HG02981 (cell line): ENCODE data around the gene BCCIP.

Source experiments
- ATAC-seq: cut with Tn5 transposase; IDR thresholded peaks from one replicate; pipeline ENCODE4 v1.9.1; 2021; ENCODE audit warnings: mild to moderate bottlenecking, moderate library complexity; ENCODE audit not compliant: unreplicated experiment

The BCCIP gene

GRCh38 chr10:125843603-125844329 is 20.4 kb downstream of the BCCIP start:
- ATAC-seq: no peak

GRCh38 chr10:125844751-125845221 is 21.4 kb downstream of the BCCIP start:
- no peak for ATAC-seq

GRCh38 chr10:125845617-125846016 is 22.3 kb downstream of the BCCIP start:
- ATAC-seq: no peak

- peak; percentile 58 for ATAC-seq
Observed at GRCh38 chr10:125846894-125847293, 23.5 kb downstream of the BCCIP start.

- ATAC-seq: no peak
Observed at GRCh38 chr10:125848371-125848770, 25.0 kb downstream of the BCCIP start.

- ATAC-seq: no peak
Observed at GRCh38 chr10:125848857-125849256, 25.5 kb downstream of the BCCIP start.

GRCh38 chr10:125849448-125849847 is 26.1 kb downstream of the BCCIP start:
- no peak for ATAC-seq

GRCh38 chr10:125850766-125851731 is 27.7 kb downstream of the BCCIP start:
- ATAC-seq: no peak

- no peak for ATAC-seq
Observed at GRCh38 chr10:125852487-125852886, 29.1 kb downstream of the BCCIP start.

GRCh38 chr10:125857185-125857760 is 33.9 kb downstream of the BCCIP start:
- no peak for ATAC-seq

- ATAC-seq: no peak
Observed at GRCh38 chr10:125859128-125859817, 35.9 kb downstream of the BCCIP start.

GRCh38 chr10:125865120-125865519 is 41.8 kb downstream of the BCCIP start:
- no peak for ATAC-seq

- ATAC-seq: no peak
Observed at GRCh38 chr10:125866421-125867029, 43.2 kb downstream of the BCCIP start.

GRCh38 chr10:125868372-125868975 is 45.1 kb downstream of the BCCIP start:
- peak; percentile 82 for ATAC-seq

GRCh38 chr10:125871338-125871737 is 48.0 kb downstream of the BCCIP start:
- no peak for ATAC-seq

- ATAC-seq: no peak
Observed at GRCh38 chr10:125878957-125879835, 55.9 kb downstream of the BCCIP start.

- ATAC-seq: no peak
Observed at GRCh38 chr10:125880719-125881118, 57.4 kb downstream of the BCCIP start.

- no peak for ATAC-seq
Observed at GRCh38 chr10:125881192-125881591, 57.8 kb downstream of the BCCIP start, which contains the start of gene DHX32. DHX32 (minus strand) TSS chr10:125881292; CDS start chr10:125880824, 468 bp downstream.

- ATAC-seq: no peak
Observed at GRCh38 chr10:125882596-125882995, 59.2 kb downstream of the BCCIP start.
